ENCODE results near the gene IRAG1. TPM values are rescaled to one million over a fixed set of nuclear protein-coding genes. Genes with fewer than 3 reads are reported as not detected.
A peak's percentile ranks its signal among the peaks of the same experiment; 100 is the strongest.
"Not testable (repeated sequence)": the region's sequence is repeated elsewhere in the genome, so short reads cannot be mapped to it uniquely, and the experiment has no call there.

The IRAG1 gene
- total RNA-seq, 1 donor from 2014 or later = 236 TPM

- peak overlapping the region; percentile 99 for H3K27ac ChIP-seq
- H3K4me1 ChIP-seq = peaks cover 0 to 37% of the 10 kb centered on the region in 2 donors
- intact Hi-C loops (cut with DNase I) = no loop called here
- no peak for DNase-seq (ENCODE audit: low spot score in 2 of 2)
- H3K9me3 ChIP-seq = no peaks in the 10 kb centered on the region
- peak overlapping the region; percentile 66 to 87 for H3K4me3 ChIP-seq
- peak; percentile 8 to 47 (median 34) for TF ChIP-seq CTCF (IDR thresholded peaks at IDR 0.05)
- no peaks in the 10 kb centered on the region for H3K27me3 ChIP-seq
- H3K36me3 ChIP-seq = peaks cover 25 to 47% of the 10 kb centered on the region in 2 donors
These were observed 5.2 kb downstream of the IRAG1 start for GRCh38 chr11:10688401-10688800.

- peaks cover 0 to 58% of the 10 kb centered on the region in 2 donors for H3K4me1 ChIP-seq
- H3K4me3 ChIP-seq = peak overlapping the region in 1 of 2 donors; percentile 87
- H3K9me3 ChIP-seq = no peaks in the 10 kb centered on the region
- no peak for TF ChIP-seq CTCF (IDR thresholded peaks at IDR 0.05)
- peaks cover 25 to 56% of the 10 kb centered on the region in 2 donors for H3K36me3 ChIP-seq
- H3K27me3 ChIP-seq = no peaks in the 10 kb centered on the region
- intact Hi-C loops (cut with DNase I) = no loop called here
- peak overlapping the region; percentile 99 for H3K27ac ChIP-seq
- no peak for DNase-seq (ENCODE audit: low spot score in 2 of 2)
These were observed 7.2 kb downstream of the IRAG1 start for GRCh38 chr11:10686311-10686710.

- Histone ChIP-seq H3K27ac (peak overlapping the region; percentile 88 to 93), H3K4me1 (peaks cover 3 to 75% of the 10 kb centered on the region in 2 donors)
These were observed 10.1 kb downstream of the IRAG1 start for GRCh38 chr11:10683429-10683828.

DNA sequence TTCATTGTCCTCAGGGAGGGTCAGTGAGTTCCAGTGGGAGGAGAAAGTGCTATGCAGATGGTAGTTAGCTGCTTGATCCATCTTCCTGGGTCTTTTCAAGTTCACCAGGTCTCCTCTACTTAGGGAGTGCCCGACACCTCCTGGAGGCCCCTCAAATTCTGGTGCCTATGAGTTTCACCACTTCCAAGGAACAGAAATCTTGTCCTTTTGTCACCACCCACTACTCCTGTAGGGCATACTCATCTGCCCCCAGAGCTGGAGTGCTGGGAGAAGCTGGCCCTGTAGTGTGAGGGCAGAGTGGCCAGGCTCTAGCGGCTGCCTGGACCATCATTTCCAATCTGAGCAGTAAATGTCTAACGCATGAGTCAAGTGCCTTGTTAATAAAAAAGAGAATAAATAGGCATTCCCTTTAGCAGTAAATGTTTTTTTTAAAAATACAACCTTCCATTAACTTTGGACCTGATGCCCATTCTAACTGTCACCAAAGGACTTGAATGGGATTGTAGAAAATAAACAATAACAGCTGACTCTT lies 12.5 kb downstream of the IRAG1 start:
- H3K4me3 ChIP-seq = no peak overlapping the region
- no peak for TF ChIP-seq CTCF (IDR thresholded peaks at IDR 0.05)
- peaks cover 3 to 68% of the 10 kb centered on the region in 2 donors for H3K4me1 ChIP-seq
- DNase-seq (ENCODE audit: low spot score in 2 of 2) = no peak
- H3K27ac ChIP-seq = peak overlapping the region; percentile 88 to 93
- no peaks in the 10 kb centered on the region for H3K27me3 ChIP-seq
- intact Hi-C loops (cut with DNase I) = no loop called here
- no peaks in the 10 kb centered on the region for H3K9me3 ChIP-seq
- peaks cover 17 to 48% of the 10 kb centered on the region in 2 donors for H3K36me3 ChIP-seq

More at GRCh38 chr11:10683429-10683828, 10.1 kb downstream of the IRAG1 start:
- TF ChIP-seq CTCF (IDR thresholded peaks at IDR 0.05) = no peak
- peaks cover 32 to 62% of the 10 kb centered on the region in 2 donors for H3K36me3 ChIP-seq
- H3K9me3 ChIP-seq = no peaks in the 10 kb centered on the region
- H3K27me3 ChIP-seq = no peaks in the 10 kb centered on the region
- DNase-seq (ENCODE audit: low spot score in 2 of 2) = no peak
- intact Hi-C loops (cut with DNase I) = no loop called here
- no peak overlapping the region for H3K4me3 ChIP-seq

DNA sequence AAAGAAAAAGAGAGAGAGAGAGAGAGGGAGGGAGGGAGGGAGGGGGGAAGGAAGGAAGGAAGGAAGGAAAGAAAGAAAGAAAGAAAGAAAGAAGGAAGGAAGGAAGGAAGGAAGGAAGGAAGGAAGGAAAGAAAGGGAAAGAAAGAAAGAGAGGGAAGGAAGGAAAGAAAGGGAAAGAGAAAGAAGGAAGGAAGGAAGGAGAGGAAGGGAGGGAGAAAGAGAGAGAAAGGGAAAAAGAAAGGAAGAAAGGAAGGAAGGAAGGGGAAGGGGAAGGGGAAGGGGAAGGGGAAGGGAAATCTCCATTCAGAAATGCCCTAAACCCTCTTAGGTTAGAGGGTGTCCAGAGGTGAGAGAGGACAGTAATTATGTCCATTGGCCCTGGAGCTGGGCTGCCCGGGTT lies 13.3 kb downstream of the IRAG1 start:
- H3K27ac ChIP-seq = peak overlapping the region; percentile 88 to 93

DNA sequence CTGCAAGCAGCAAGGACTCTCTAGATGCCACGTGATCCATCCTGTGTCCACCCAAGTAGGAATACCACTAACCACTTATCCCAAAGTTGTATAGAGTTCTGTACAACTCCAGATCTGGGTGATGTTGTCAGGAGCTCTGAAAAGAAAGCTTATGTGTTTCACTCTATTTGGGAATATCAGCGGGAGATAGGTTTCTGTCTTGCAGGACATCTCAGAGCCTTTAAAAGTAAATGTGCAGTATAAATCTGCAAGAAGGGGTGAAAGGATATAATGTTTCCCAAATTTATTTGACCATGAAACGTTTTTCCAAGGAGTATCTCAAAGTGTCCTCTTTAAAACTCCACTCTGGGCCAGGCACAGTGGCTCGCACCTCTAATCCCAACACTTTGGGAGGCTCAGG lies 13.9 kb downstream of the IRAG1 start:
- H3K36me3 ChIP-seq = peaks cover 14 to 38% of the 10 kb centered on the region in 2 donors
- no peak for TF ChIP-seq CTCF (IDR thresholded peaks at IDR 0.05)
- intact Hi-C loops (cut with DNase I) = no loop called here
- H3K9me3 ChIP-seq = no peaks in the 10 kb centered on the region
- DNase-seq (ENCODE audit: low spot score in 2 of 2) = no peak
- no peaks in the 10 kb centered on the region for H3K27me3 ChIP-seq
- H3K4me1 ChIP-seq = peaks cover 3 to 67% of the 10 kb centered on the region in 2 donors
- no peak overlapping the region for H3K4me3 ChIP-seq
- H3K27ac ChIP-seq = peak overlapping the region; percentile 88 to 93

More for the DNA sequence above, 13.3 kb downstream of the IRAG1 start:
- H3K36me3 ChIP-seq = peaks cover 16 to 41% of the 10 kb centered on the region in 2 donors
- H3K27me3 ChIP-seq; H3K4me3 ChIP-seq; intact Hi-C loops (cut with DNase I); H3K9me3 ChIP-seq; DNase-seq (ENCODE audit: low spot score in 2 of 2): not testable (repeated sequence)
- peaks cover 3 to 71% of the 10 kb centered on the region in 2 donors for H3K4me1 ChIP-seq

All from ascending aorta (tissue), 2 donors.